NCI-H510A treated with DMSO at 0.1 percent for 48 hours (cell line): ENCODE results near the gene CRHR1.
"Not testable (repeated sequence)": the region's sequence is repeated elsewhere in the genome, so short reads cannot be mapped to it uniquely, and the experiment has no call there.

Experiments used
- DNase-seq: peaks from one replicate; lab custom pipeline; 2025; lab: John Stamatoyannopoulos, UW

CRHR1 gene

DNA sequence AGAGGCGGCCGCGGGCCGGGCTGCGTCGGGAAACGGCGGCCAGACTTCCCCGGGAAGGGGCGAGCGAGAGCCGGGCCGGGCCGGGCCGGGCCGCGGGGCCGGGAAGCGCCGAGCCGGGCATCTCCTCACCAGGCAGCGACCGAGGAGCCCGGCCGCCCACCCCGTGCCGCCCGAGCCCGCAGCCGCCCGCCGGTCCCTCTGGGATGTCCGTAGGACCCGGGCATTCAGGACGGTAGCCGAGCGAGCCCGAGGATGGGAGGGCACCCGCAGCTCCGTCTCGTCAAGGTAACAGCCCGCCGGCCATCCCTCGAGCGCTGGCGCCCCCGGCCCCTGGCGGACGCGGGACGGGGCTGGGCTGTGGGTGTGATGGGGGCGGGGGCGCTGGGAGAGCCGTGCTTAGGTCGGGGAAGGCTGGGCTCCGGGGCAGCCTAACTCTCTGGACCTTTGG lies at the start of gene CRHR1:
CRHR1 (plus strand) TSS at position 28 of the 448 bp plus-strand sequence; CDS start at position 253, 225 bp downstream.
- peak; percentile 46 for DNase-seq

- no peak for DNase-seq
These were observed 49.5 kb upstream of the CRHR1 start for GRCh38 chr17:45734598-45734997.

GRCh38 chr17:45735488-45735887 lies 48.6 kb upstream of the CRHR1 start:
- DNase-seq: no peak

DNA sequence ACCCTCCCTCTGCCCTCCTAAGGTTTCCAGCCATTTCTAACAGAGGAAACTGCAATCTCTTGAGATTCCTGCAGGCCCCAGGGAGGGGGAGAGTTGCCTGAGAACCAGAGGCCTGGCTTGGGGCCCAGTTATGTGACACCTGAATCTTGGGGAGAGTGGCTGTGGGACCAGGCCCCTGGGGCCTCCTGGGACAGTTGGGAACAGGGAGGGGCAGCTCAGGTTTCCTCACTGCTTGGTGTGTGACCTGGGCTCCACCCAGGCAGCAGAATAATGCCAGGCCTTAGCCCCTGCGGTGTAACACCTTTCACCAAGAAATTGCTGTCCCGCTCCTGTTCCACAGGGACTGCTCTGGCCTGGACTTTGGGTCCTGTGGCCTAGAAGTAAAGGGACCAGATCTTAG lies 44.3 kb upstream of the CRHR1 start:
- no peak for DNase-seq

- DNase-seq: peak; percentile 23
These were observed 43.4 kb upstream of the CRHR1 start for GRCh38 chr17:45740553-45741330.

GRCh38 chr17:45742251-45742650 lies 41.9 kb upstream of the CRHR1 start:
- no peak for DNase-seq

DNA sequence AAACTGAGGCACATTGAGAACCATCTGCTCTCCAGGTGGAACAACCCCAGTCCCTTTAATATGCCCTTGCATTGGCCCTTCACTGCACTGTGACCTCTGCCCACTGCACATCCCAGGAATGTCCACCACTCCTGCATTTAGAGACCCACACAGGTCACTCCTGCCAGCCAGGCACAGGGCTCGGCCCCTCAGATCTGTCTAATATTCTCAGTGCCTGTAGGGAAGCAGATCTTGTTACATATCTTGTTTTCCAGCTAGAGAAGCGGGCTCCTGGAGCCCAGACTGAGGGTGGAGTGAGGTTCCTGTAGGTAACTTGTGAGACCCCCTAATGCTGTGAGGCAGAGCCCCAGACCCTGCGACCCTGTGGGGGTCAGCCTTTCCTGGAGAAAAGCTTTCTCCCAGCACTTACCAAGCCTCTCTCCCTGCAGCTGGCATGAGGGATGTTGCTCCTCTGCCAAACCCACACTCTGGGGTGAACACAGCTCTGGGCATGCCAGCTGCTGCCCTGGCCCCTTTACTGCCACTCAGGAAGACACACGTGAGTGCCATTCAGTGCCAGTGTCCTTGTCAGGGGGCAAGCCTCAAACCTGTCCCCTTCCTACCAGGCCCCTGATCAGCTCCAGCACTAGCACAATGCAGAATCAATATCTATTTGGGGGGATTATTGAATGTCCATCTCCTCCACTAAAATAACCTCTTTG lies 40.3 kb upstream of the CRHR1 start:
- no peak for DNase-seq

GRCh38 chr17:45744826-45745225 lies 39.3 kb upstream of the CRHR1 start:
- not testable (repeated sequence) for DNase-seq

GRCh38 chr17:45745601-45746494 lies 38.3 kb upstream of the CRHR1 start:
- DNase-seq: no peak

- no peak for DNase-seq
These were observed 36.2 kb upstream of the CRHR1 start for GRCh38 chr17:45747911-45748310.

- no peak for DNase-seq
These were observed 35.3 kb upstream of the CRHR1 start for GRCh38 chr17:45748731-45749310.

DNA sequence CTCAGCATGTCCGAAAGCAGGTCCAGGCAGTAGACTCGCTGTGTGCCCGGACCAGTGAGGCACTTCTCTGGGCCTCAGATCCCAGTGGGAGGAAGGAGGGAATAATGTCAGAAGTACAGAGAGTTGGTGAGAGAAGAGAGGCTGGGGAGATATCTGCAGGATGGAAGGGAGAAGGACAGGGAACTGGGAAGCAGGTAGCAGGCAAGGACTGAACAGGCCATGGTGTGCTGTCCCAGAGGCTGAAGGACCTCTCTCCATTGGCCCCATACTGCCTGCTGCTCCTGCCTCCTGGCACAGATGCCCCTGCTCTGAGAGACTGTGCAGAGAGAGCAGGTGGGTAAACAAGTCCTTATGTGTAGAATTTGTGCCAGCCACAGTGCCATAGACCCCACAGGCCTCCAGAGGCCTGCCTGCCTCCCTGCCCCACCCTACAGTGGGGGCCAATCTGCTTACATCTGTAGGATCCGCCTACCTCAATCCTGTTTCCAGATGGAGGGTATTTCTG lies 34.2 kb upstream of the CRHR1 start:
- peak; percentile 39 for DNase-seq

DNA sequence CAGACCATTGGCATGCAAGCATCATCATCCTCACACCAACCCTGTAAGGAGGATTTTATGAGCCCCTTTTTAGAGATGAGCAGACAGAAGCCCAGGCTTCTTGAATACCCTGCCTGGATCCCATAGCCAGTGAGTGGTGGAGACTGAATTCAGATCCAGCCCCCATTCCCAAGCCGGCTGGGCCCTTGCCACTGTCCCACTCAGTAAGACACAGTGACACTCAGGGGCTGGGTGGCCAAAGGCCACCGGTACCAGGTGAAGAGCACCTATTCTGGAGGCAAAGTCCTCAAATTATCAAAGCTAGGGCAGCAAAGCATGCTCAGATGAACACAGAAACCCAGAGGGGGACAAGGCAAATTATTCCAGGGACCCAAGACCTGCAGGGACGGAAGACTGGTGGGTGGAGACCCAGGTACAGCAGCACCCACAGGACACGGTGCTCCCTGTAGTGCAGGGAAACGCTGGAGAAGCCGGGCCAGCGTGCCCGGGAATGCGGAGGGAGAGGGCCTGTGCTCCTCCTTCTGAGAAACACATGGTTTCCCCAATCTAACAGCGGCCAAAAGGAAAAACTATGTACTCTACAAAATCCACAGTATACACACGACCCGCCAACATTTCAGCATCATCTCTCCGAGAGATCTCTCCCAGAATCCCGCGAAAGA lies 33.2 kb upstream of the CRHR1 start:
- DNase-seq: no peak

GRCh38 chr17:45751466-45751865 lies 32.7 kb upstream of the CRHR1 start:
- DNase-seq: no peak

GRCh38 chr17:45752246-45752645 lies 31.9 kb upstream of the CRHR1 start:
- no peak for DNase-seq

DNA sequence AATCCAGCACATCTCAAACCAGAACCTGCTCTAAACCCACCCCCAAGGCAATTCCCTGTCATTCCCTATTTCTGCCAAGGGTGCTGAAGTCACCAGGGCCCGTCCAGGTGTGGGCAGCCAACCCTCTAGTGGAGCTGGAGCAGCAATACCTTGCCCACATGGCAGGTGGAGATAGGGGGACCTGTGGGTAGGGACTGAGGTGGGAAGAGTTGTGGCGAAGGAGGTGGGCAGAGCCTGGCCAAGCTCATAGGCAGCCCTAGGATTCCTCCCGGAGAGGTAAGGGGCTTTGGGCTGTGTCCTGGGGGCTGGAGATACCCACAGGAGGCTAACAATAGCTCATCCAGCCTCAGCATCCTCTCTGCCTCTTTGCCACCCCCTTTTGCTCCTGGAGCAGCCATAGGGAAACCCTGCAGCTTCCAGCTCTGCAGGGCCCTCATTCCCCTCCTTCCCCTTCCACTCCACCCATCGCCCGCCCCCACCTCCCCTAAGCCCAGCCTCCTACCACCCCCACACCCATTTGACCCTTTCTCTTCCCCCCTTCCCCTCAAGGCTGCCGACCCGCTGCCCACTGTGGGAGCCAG lies 30.4 kb upstream of the CRHR1 start:
- DNase-seq: no peak

DNA sequence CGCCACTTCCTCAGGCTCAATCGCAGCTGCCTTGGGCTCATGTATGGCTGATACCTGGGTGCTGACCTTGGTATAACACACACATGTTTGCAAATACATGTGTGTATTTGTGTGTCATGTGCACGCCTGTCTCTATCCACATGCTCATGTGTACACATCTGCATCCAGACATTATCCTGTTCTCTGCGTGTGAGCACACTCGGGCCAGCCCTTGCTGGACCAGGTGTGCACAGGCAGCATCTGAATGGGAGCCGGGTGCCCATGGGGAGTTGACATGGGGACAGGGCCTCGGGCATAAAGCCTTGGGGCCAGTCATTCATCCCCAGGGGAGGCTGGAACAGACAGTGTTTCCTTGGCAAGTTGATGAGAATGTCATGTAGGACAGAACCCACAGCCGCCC lies 29.1 kb upstream of the CRHR1 start:
- no peak for DNase-seq

- DNase-seq: no peak
These were observed 27.7 kb upstream of the CRHR1 start for GRCh38 chr17:45756266-45756991.

GRCh38 chr17:45757431-45758218 lies 26.5 kb upstream of the CRHR1 start:
- DNase-seq: no peak
